ENCODE results near the gene PLBD2.

- no peak for TF ChIP-seq CTCF (IDR thresholded peaks at IDR 0.05; ENCODE audit: borderline replicate concordance, extremely low read depth, low read length, poor library complexity, severe bottlenecking)
- TF ChIP-seq EZH2 (IDR thresholded peaks at IDR 0.05; ENCODE audit: borderline replicate concordance, low read depth, low read length, severe bottlenecking) = no peak
These were observed 32.5 kb upstream of the PLBD2 start for GRCh38 chr12:113325916-113326315.
